ENCODE results near the gene SMIM43.

- no peak for TF ChIP-seq EZH2 (IDR thresholded peaks at IDR 0.05; ENCODE audit: low read length, missing control alignments)
- TF ChIP-seq CTCF (conservative IDR thresholded peaks at IDR 0.05 in 1 of 2, IDR thresholded peaks at IDR 0.05 in 1 of 2; ENCODE audit: low read depth in 1 of 2, low read length in 2 of 2), result no peak
Observed at GRCh38 chr4:121794505-121795188, 29.7 kb upstream of the SMIM43 start.

All from fibroblast of lung (primary cell).